HG02759 (cell line): ENCODE results near the gene SIX4.

ENCODE experiments used
- ATAC-seq: cut with Tn5 transposase; IDR thresholded peaks from one replicate; pipeline ENCODE4 v1.9.1; 2021; ENCODE audit warnings: mild to moderate bottlenecking, moderate library complexity; ENCODE audit not compliant: unreplicated experiment

SIX4 gene

GRCh38 chr14:60662982-60663381 lies 61.2 kb downstream of the SIX4 start:
- no peak for ATAC-seq

- no peak for ATAC-seq
Observed at GRCh38 chr14:60661721-60662120, 62.4 kb downstream of the SIX4 start.
